NOMO-1 (cell line): ENCODE measurements around the gene FKBP6.
"Not testable (repeated sequence)": the region's sequence is repeated elsewhere in the genome, so short reads cannot be mapped to it uniquely, and the experiment has no call there.

ENCODE experiments used
- DNase-seq, 2 experiments: peaks; one replicate each; lab custom pipeline; 2025; ENCODE audit not compliant: unreplicated experiment in 2 of 2; lab: John Stamatoyannopoulos, UW

Gene FKBP6

GRCh38 chr7:73354196-73354595 lies 26.2 kb downstream of the FKBP6 start:
- no peak for DNase-seq

GRCh38 chr7:73354821-73355220 lies 26.9 kb downstream of the FKBP6 start:
- no peak for DNase-seq

GRCh38 chr7:73356159-73356558 lies 28.2 kb downstream of the FKBP6 start:
- no peak for DNase-seq

GRCh38 chr7:73358590-73359275 lies 30.8 kb downstream of the FKBP6 start:
- DNase-seq = no peak

- no peak for DNase-seq
Observed at GRCh38 chr7:73359306-73359705, 31.3 kb downstream of the FKBP6 start.

GRCh38 chr7:73359746-73360375 lies 31.9 kb downstream of the FKBP6 start:
- no peak for DNase-seq

- not testable (repeated sequence) for DNase-seq
Observed at GRCh38 chr7:73360590-73360989, 32.6 kb downstream of the FKBP6 start.

- DNase-seq = no peak
Observed at GRCh38 chr7:73363225-73364005, 35.5 kb downstream of the FKBP6 start.

GRCh38 chr7:73364006-73364728 lies 36.2 kb downstream of the FKBP6 start:
- no peak for DNase-seq

- no peak for DNase-seq
Observed at GRCh38 chr7:73366127-73366526, 38.2 kb downstream of the FKBP6 start.

- no peak for DNase-seq
Observed at GRCh38 chr7:73366990-73367389, 39.0 kb downstream of the FKBP6 start.

GRCh38 chr7:73369009-73369408 lies 41.0 kb downstream of the FKBP6 start:
- no peak for DNase-seq

- DNase-seq = no peak
Observed at GRCh38 chr7:73369622-73370021, 41.7 kb downstream of the FKBP6 start.

GRCh38 chr7:73373741-73374140 lies 45.8 kb downstream of the FKBP6 start:
- DNase-seq = no peak

GRCh38 chr7:73376262-73376661 lies 48.3 kb downstream of the FKBP6 start:
- not testable (repeated sequence) for DNase-seq

GRCh38 chr7:73376671-73377412 lies 48.9 kb downstream of the FKBP6 start:
- DNase-seq = no peak

- DNase-seq = not testable (repeated sequence)
Observed at GRCh38 chr7:73377413-73378200, 49.6 kb downstream of the FKBP6 start.

GRCh38 chr7:73382934-73383503 lies 55.1 kb downstream of the FKBP6 start:
- DNase-seq = peak; percentile 95 to 100

GRCh38 chr7:73387221-73387828 lies 59.4 kb downstream of the FKBP6 start:
- no peak for DNase-seq
